ENCODE data around the gene CLDN3.
"Not testable (repeated sequence)": the region's sequence is repeated elsewhere in the genome, so short reads cannot be mapped to it uniquely, and the experiment has no call there.

Gene CLDN3

GRCh38 chr7:73735528-73735905, 34.6 kb downstream of the CLDN3 start:
- H3K4me1 Mint-ChIP-seq, result peaks cover 11% of the 10 kb centered on the region
- no peaks in the 10 kb centered on the region for H3K27me3 Mint-ChIP-seq
- no peak overlapping the region for H3K4me3 Mint-ChIP-seq
- H3K27ac Mint-ChIP-seq, result no peak overlapping the region
- H3K36me3 Mint-ChIP-seq (ENCODE audit: low read depth), result no peaks in the 10 kb centered on the region
- no peak for DNase-seq
- H3K9me3 Mint-ChIP-seq, result no peaks in the 10 kb centered on the region
- no peak for ATAC-seq

GRCh38 chr7:73734619-73735527, 35.2 kb downstream of the CLDN3 start:
- Mint-ChIP-seq H3K4me3 (no peak overlapping the region), H3K36me3 (ENCODE audit: low read depth) (no peaks in the 10 kb centered on the region), H3K27ac (no peak overlapping the region), H3K4me1 (peaks cover 11% of the 10 kb centered on the region), H3K9me3 (no peaks in the 10 kb centered on the region), H3K27me3 (no peaks in the 10 kb centered on the region)
- ATAC-seq (peak; percentile 69), DNase-seq (peak; percentile 82)

- H3K9me3 Mint-ChIP-seq, result no peaks in the 10 kb centered on the region
- no peak overlapping the region for H3K4me3 Mint-ChIP-seq
- H3K27ac Mint-ChIP-seq, result no peak overlapping the region
- peaks cover 7% of the 10 kb centered on the region for H3K27me3 Mint-ChIP-seq
- peaks cover 2% of the 10 kb centered on the region for H3K4me1 Mint-ChIP-seq
- H3K36me3 Mint-ChIP-seq (ENCODE audit: low read depth), result no peaks in the 10 kb centered on the region
- DNase-seq (no peak), ATAC-seq (no peak)
Measured at GRCh38 chr7:73732397-73732796, 37.7 kb downstream of the CLDN3 start.

GRCh38 chr7:73730485-73730884, 39.6 kb downstream of the CLDN3 start:
- peaks cover 2% of the 10 kb centered on the region for H3K4me1 Mint-ChIP-seq
- ATAC-seq, result no peak
- peaks cover 7% of the 10 kb centered on the region for H3K27me3 Mint-ChIP-seq
- DNase-seq, result no peak
- no peak overlapping the region for H3K4me3 Mint-ChIP-seq
- no peaks in the 10 kb centered on the region for H3K9me3 Mint-ChIP-seq
- H3K27ac Mint-ChIP-seq, result no peak overlapping the region
- H3K36me3 Mint-ChIP-seq (ENCODE audit: low read depth), result no peaks in the 10 kb centered on the region

DNA sequence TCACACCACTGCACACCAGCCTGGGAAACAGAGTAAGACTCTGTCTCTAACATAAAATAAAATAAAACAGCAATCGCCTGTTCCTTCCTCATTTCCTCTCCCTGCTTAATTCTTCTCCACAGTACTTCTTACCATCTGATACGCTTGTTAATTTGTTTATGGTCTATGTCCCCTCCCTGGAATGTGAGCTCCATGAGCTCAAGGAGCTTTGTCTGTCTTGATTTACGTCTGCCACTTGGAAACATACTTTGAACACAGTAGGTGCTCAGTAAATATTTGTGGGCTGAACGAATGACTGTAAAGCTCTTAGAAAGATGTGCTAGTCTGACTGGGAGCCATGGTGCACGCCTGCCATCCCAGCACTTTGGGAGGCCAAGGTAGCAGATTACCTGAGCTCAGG, 41.5 kb downstream of the CLDN3 start:
- ATAC-seq (no peak), DNase-seq (no peak)
- H3K27ac Mint-ChIP-seq, result no peak overlapping the region
- H3K9me3 Mint-ChIP-seq, result no peaks in the 10 kb centered on the region
- H3K4me3 Mint-ChIP-seq, result no peak overlapping the region
- H3K36me3 Mint-ChIP-seq (ENCODE audit: low read depth), result no peaks in the 10 kb centered on the region
- peaks cover 10% of the 10 kb centered on the region for H3K27me3 Mint-ChIP-seq
- no peaks in the 10 kb centered on the region for H3K4me1 Mint-ChIP-seq

GRCh38 chr7:73727952-73728351, 42.1 kb downstream of the CLDN3 start:
- Mint-ChIP-seq H3K9me3 (no peaks in the 10 kb centered on the region), H3K27me3 (peaks cover 10% of the 10 kb centered on the region), H3K4me1 (no peaks in the 10 kb centered on the region), H3K4me3 (no peak overlapping the region), H3K27ac (no peak overlapping the region), H3K36me3 (ENCODE audit: low read depth) (no peaks in the 10 kb centered on the region)
- no peak for DNase-seq
- ATAC-seq, result no peak

GRCh38 chr7:73726083-73726466, 44.0 kb downstream of the CLDN3 start:
- ATAC-seq, result no peak
- H3K27me3 Mint-ChIP-seq, result peaks cover 15% of the 10 kb centered on the region
- H3K36me3 Mint-ChIP-seq (ENCODE audit: low read depth), result no peaks in the 10 kb centered on the region
- DNase-seq, result no peak
- no peaks in the 10 kb centered on the region for H3K4me1 Mint-ChIP-seq
- no peak overlapping the region for H3K4me3 Mint-ChIP-seq
- H3K27ac Mint-ChIP-seq, result no peak overlapping the region
- no peaks in the 10 kb centered on the region for H3K9me3 Mint-ChIP-seq

DNA sequence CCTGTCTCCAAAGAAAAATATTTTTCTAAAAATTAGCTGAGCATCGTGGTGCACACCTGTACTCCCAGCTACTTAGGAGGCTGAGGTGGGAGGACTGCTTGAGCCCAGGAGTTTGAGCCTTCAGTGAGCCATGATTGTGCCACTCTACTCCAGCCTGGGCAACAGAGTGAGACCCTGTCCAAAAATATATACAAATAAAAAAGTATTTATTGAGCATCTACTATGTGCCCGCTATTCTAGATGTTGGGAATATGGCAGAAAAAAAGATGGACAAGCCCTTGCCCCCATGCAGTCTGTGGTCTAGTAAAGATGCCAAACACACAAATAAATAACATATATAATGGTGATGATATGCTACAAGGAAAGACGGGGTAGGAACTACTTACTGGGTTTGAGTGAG, 46.3 kb downstream of the CLDN3 start:
- peaks cover 23% of the 10 kb centered on the region for H3K27me3 Mint-ChIP-seq
- no peak for DNase-seq

GRCh38 chr7:73722785-73723184, 47.3 kb downstream of the CLDN3 start:
- peaks cover 18% of the 10 kb centered on the region for H3K27me3 Mint-ChIP-seq
- no peak overlapping the region for H3K27ac Mint-ChIP-seq

More for the DNA sequence above, 46.3 kb downstream of the CLDN3 start:
- Mint-ChIP-seq H3K9me3 (no peaks in the 10 kb centered on the region), H3K4me1 (peaks cover 3% of the 10 kb centered on the region), H3K27ac (no peak overlapping the region), H3K36me3 (ENCODE audit: low read depth) (no peaks in the 10 kb centered on the region), H3K4me3 (no peak overlapping the region)
- no peak for ATAC-seq

GRCh38 chr7:73722182-73722581, 47.9 kb downstream of the CLDN3 start:
- H3K27me3 Mint-ChIP-seq, result peaks cover 18% of the 10 kb centered on the region
- not testable (repeated sequence) for H3K27ac Mint-ChIP-seq, H3K4me3 Mint-ChIP-seq

More at GRCh38 chr7:73722785-73723184, 47.3 kb downstream of the CLDN3 start:
- Mint-ChIP-seq H3K4me3 (no peak overlapping the region), H3K9me3 (no peaks in the 10 kb centered on the region), H3K4me1 (peaks cover 12% of the 10 kb centered on the region), H3K36me3 (ENCODE audit: low read depth) (no peaks in the 10 kb centered on the region)
- ATAC-seq (no peak), DNase-seq (no peak)

GRCh38 chr7:73721377-73721817, 48.7 kb downstream of the CLDN3 start:
- no peak for ATAC-seq
- H3K4me3 Mint-ChIP-seq, result no peak overlapping the region
- no peak overlapping the region for H3K27ac Mint-ChIP-seq
- peaks cover 18% of the 10 kb centered on the region for H3K27me3 Mint-ChIP-seq
- DNase-seq, result no peak
- peaks cover 2% of the 10 kb centered on the region for H3K36me3 Mint-ChIP-seq (ENCODE audit: low read depth)
- peaks cover 23% of the 10 kb centered on the region for H3K4me1 Mint-ChIP-seq
- H3K9me3 Mint-ChIP-seq, result no peaks in the 10 kb centered on the region

More at GRCh38 chr7:73722182-73722581, 47.9 kb downstream of the CLDN3 start:
- ATAC-seq; H3K36me3 Mint-ChIP-seq (ENCODE audit: low read depth); H3K9me3 Mint-ChIP-seq; DNase-seq: not testable (repeated sequence)
- H3K4me1 Mint-ChIP-seq, result peaks cover 18% of the 10 kb centered on the region

DNA sequence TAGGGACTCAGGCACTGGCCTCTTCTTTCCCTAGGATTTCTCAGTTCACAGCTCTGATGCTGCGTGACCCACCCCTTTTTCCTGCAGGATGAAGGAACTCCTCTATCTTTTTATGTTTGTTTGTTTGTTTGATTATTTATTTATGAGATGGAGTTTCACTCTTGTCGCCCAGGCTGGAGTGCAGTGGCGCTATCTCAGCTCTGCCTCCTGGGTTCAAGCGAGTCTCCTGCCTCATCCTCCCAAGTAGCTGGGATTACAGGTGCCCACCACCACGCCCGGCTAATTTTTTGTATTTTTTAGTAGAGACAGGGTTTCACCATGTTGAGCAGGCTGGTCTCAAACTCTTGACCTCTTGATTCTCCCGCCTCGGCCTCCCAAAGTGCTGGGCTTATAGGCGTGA, 49.6 kb downstream of the CLDN3 start:
- not testable (repeated sequence) for ATAC-seq; H3K9me3 Mint-ChIP-seq; H3K36me3 Mint-ChIP-seq (ENCODE audit: low read depth); DNase-seq
- Mint-ChIP-seq H3K27ac (peak overlapping the region; percentile 74), H3K4me1 (peaks cover 33% of the 10 kb centered on the region), H3K4me3 (peak overlapping the region; percentile 68), H3K27me3 (peaks cover 18% of the 10 kb centered on the region)

- H3K27me3 Mint-ChIP-seq, result peaks cover 16% of the 10 kb centered on the region
- H3K9me3 Mint-ChIP-seq, result no peaks in the 10 kb centered on the region
- peaks cover 37% of the 10 kb centered on the region for H3K4me1 Mint-ChIP-seq
- ATAC-seq, result no peak
- peak overlapping the region; percentile 74 for H3K27ac Mint-ChIP-seq
- peaks cover 2% of the 10 kb centered on the region for H3K36me3 Mint-ChIP-seq (ENCODE audit: low read depth)
- DNase-seq, result no peak
- peak overlapping the region; percentile 68 for H3K4me3 Mint-ChIP-seq
Measured at GRCh38 chr7:73719806-73720169, 50.3 kb downstream of the CLDN3 start.
